Peyer's patch (tissue), 4 donors: ENCODE results near the gene SEZ6. TPM values are rescaled to one million over a fixed set of nuclear protein-coding genes. Genes with fewer than 3 reads are reported as not detected.

ENCODE experiments used
- DNase-seq, 3 donors: peaks; one replicate each; pipeline ENCODE4 v3.0.0-alpha.2; 2017 to 2019
- H3K27ac ChIP-seq, 4 donors: fragments of 200-600 bp; sonication (generic); one replicate each; pipeline ENCODE4 v1.5.1; 2016 to 2019
- H3K27me3 ChIP-seq, 2 donors: fragments of 200-600 bp; sonication (generic); one replicate each; pipeline ENCODE4 v1.5.1; 2019
- H3K36me3 ChIP-seq, 3 donors: fragments of 200-600 bp; sonication (generic); one replicate each; pipeline ENCODE4 v1.5.1; 2016 to 2019
- H3K4me1 ChIP-seq, 4 donors: fragments of 200-600 bp; sonication (generic); one replicate each; pipeline ENCODE4 v1.5.1; 2016 to 2019
- H3K4me3 ChIP-seq, 4 donors: fragments of 200-600 bp; sonication (generic); 1 replicate in 3 of 4; 2 replicates in 1 of 4; pipeline ENCODE4 v1.5.1; 2016 to 2019; ENCODE audit warnings: mild to moderate bottlenecking in 1 of 4
- H3K9me3 ChIP-seq, 4 donors: fragments of 200-600 bp; sonication (generic); one replicate each; pipeline ENCODE4 v1.5.1; 2016 to 2019; ENCODE audit warnings: mild to moderate bottlenecking in 1 of 4
- POLR2A ChIP-seq, 2 donors: fragments of 450-650 bp; IDR thresholded peaks; one replicate each; pipeline ENCODE4 v1.5.1; 2017; ENCODE audit warnings: antibody characterized with exemption in 2 of 2, mild to moderate bottlenecking in 2 of 2, moderate library complexity in 2 of 2
- total RNA-seq, 4 donors: library from RNA; depleted of rRNA; stranded (reverse); fragments of >200 nt; gene quantifications; one replicate each; pipeline ENCODE4 v1.1.0, GENCODE V29; 2016
- TF ChIP-seq, protein P1 (sequence below), 6 experiments: fragments of 450-650 bp in 4 of 6; fragments of 200-600 bp in 2 of 6; sonication (generic) in 1 of 6; IDR thresholded peaks; one replicate each; pipeline ENCODE4 v1.5.1; 2017 to 2019; ENCODE audit warnings: antibody characterized with exemption in 6 of 6, mild to moderate bottlenecking in 3 of 6, moderate library complexity in 1 of 6

The SEZ6 gene
- total RNA-seq, 4 donors from 2014 or later, result 0.66 to 1.1 TPM; not detected in 2

DNA sequence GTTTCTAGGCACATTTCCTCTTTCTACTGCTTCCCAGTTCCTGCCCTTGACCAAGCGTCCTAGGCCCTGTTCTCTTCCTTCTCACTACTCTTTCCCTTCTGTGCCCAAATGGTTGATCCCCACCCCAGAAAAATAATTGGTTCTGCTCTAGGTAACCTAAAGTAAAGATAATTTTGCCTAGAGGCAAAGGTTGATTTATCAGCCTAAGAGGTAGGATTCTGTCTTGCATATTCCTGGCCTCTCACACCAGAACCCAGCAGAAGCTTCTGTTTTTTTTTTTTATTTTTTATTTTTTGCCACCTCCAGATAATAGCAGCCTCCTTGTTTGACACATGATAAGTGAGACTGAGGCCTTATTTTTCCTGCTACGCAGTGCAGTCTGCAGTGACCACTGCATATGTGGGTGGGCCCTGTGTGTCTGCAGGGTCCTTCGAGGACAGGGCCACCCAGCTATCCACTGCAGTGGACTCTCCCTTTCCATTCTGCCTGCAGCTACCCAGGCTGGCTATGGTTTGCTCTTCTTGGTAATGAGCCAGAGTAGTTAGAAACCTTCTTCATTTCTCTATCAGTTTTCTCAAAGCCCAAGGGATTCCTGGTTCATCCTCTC lies 37.8 kb upstream of the SEZ6 start:
- H3K36me3 ChIP-seq, result no peaks in the 10 kb centered on the region
- H3K27me3 ChIP-seq, result no peaks in the 10 kb centered on the region
- H3K9me3 ChIP-seq, result no peaks in the 10 kb centered on the region
- H3K4me1 ChIP-seq, result peaks cover 0 to 8% (median 3%) of the 10 kb centered on the region in 4 donors
- no peak overlapping the region for H3K4me3 ChIP-seq
- no peak overlapping the region for H3K27ac ChIP-seq
- no peak for DNase-seq
- no peak for TF ChIP-seq POLR2A (IDR thresholded peaks at IDR 0.05)
- TF ChIP-seq, protein P1, sequence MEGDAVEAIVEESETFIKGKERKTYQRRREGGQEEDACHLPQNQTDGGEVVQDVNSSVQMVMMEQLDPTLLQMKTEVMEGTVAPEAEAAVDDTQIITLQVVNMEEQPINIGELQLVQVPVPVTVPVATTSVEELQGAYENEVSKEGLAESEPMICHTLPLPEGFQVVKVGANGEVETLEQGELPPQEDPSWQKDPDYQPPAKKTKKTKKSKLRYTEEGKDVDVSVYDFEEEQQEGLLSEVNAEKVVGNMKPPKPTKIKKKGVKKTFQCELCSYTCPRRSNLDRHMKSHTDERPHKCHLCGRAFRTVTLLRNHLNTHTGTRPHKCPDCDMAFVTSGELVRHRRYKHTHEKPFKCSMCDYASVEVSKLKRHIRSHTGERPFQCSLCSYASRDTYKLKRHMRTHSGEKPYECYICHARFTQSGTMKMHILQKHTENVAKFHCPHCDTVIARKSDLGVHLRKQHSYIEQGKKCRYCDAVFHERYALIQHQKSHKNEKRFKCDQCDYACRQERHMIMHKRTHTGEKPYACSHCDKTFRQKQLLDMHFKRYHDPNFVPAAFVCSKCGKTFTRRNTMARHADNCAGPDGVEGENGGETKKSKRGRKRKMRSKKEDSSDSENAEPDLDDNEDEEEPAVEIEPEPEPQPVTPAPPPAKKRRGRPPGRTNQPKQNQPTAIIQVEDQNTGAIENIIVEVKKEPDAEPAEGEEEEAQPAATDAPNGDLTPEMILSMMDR (IDR thresholded peaks at IDR 0.05), result no peak

DNA sequence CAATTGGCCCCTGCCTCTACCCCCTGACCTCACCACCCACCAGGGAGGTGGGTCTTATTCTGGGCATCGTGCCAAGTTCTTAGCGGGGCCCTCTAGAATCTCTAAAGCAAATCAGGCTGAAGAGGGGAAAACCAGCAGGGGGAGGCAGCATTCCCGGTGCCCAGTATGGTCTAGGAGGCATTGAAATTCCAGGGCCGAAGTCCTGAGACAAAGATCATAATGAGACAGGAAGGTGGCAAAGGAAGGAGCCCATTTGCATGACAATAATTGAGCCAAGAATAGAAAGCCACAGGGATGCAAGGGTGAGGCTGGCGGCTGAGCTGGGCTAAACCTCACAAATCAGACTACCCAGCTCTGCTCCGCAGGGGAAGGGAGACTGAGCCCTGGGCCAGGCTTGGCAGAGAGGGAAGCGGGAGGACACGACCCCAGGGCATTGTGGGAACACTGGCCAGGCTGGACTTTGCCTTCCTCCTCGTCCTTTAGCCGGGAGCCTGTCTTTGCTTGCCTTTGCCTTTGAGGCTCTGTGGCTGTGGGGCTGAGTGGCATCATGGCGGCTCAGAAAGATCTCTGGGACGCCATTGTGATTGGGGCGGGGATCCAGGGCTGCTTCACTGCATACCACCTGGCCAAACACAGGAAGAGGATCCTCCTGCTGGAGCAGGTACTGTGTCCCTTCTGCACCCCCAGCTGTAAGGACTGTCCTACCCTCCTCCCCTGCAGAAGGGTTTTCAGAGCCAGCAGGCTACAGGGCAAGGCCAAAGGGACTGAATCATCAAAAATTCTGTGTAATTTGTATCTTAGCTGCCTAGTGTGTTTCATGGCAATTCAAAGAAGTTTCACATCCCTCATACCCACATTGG lies 37.1 kb upstream of the SEZ6 start, which contains the start of gene PIPOX:
TSS of gene PIPOX (plus strand) at position 463 of the 860 bp plus-strand sequence. CDS start at position 548, 85 bp downstream.
- TF ChIP-seq, protein P1 (IDR thresholded peaks at IDR 0.05), result peak in 2 of 6 experiments; percentile 1 to 8
- no peak for TF ChIP-seq POLR2A (IDR thresholded peaks at IDR 0.05)
- no peaks in the 10 kb centered on the region for H3K27me3 ChIP-seq
- DNase-seq, result peak in 2 of 3 donors; percentile 18 to 48
- peak within 1 kb of the TSS in 2 of 4 donors; percentile 13 to 38 for H3K27ac ChIP-seq
- H3K9me3 ChIP-seq, result no peaks in the 10 kb centered on the region
- peak within 1 kb of the TSS in 1 of 4 donors; percentile 19 for H3K4me3 ChIP-seq
- H3K36me3 ChIP-seq, result no peaks in the 10 kb centered on the region
- peaks cover 0 to 8% (median 3%) of the 10 kb centered on the region in 4 donors for H3K4me1 ChIP-seq

DNA sequence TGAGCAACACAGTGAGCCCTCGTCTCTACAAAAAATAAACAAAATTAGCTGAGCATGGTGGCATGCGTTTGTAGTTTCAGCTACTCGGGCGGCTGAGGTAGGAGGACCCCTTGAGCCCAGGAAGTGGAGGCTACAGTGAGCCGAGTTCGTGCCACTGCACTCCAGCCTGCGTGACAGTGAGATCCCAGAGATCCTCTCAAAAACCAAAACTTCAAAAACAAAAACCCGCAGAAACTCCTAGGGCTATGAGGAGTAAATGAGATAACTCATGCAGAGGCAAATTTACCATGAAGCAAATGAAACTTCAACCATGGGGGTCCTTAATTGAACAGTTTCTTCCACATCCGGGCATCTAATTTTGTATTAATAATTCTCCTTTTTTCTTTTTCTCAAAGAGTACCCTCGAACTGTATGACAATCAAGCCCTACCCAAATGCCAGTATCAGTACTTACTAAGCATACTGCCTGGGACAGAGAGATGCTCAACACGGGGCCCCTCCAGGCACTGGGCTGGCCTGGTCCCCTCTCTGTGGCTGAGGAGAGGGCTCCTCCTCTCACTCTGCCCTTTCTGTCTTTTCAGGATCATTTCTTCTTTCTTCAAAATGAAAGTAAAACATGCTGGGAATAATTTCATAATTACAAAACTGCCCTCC lies 36.3 kb upstream of the SEZ6 start:
- H3K36me3 ChIP-seq, result no peaks in the 10 kb centered on the region
- H3K27me3 ChIP-seq, result no peaks in the 10 kb centered on the region
- no peak overlapping the region for H3K4me3 ChIP-seq
- H3K27ac ChIP-seq, result no peak overlapping the region
- TF ChIP-seq POLR2A (IDR thresholded peaks at IDR 0.05), result no peak
- TF ChIP-seq, protein P1 (IDR thresholded peaks at IDR 0.05), result no peak
- DNase-seq, result no peak
- H3K9me3 ChIP-seq, result no peaks in the 10 kb centered on the region
- peaks cover 0 to 8% (median 3%) of the 10 kb centered on the region in 4 donors for H3K4me1 ChIP-seq

DNA sequence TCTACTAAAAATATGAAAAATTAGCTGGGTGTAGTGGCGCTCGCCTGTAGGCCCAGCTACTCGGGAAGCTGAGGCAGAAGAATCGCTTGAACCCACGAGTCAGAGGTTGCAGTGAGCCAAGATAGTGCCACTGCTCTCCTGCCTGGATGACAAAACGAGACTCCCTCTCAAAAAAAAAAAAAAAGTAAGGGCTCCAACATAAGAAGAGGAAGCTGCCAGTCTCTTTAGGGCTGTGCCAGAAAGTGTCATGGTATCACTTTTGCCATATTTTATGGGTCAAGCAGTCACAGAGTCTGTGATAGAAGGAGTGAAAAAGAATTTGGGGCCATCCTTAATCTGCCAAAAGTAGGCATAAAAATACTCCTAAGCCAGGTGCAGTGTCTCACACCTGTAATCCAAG lies 35.7 kb upstream of the SEZ6 start:
- no peak for TF ChIP-seq POLR2A (IDR thresholded peaks at IDR 0.05)
- TF ChIP-seq, protein P1 (IDR thresholded peaks at IDR 0.05), result no peak
- H3K27me3 ChIP-seq, result no peaks in the 10 kb centered on the region
- peaks cover 0 to 8% (median 3%) of the 10 kb centered on the region in 4 donors for H3K4me1 ChIP-seq
- no peaks in the 10 kb centered on the region for H3K36me3 ChIP-seq
- H3K4me3 ChIP-seq, result no peak overlapping the region
- H3K27ac ChIP-seq, result no peak overlapping the region
- DNase-seq, result no peak
- H3K9me3 ChIP-seq, result no peaks in the 10 kb centered on the region

DNA sequence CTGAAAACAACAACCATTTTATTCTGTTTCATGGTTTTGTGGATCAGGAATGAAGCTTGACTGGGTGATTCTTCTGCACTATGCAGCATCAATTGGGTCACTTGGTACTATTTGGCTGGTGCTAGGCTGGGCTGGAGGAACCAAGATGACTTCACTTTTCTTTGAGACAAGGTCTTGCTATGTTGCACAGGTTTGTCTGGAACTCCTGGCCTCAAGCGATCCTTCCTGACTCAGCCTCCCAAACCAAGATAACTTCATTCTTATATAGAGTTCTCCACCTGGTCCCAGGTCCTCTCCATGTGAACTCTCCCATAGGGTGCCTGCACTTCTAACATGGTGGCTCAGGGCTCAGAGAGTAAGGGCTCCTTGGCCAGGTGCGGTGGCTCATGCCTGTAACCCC lies 35.3 kb upstream of the SEZ6 start:
- DNase-seq, result no peak
- Histone ChIP-seq H3K27me3 (no peaks in the 10 kb centered on the region), H3K4me1 (peaks cover 0 to 8% (median 3%) of the 10 kb centered on the region in 4 donors), H3K9me3 (no peaks in the 10 kb centered on the region), H3K27ac (no peak overlapping the region), H3K36me3 (no peaks in the 10 kb centered on the region), H3K4me3 (no peak overlapping the region)
- TF ChIP-seq POLR2A (IDR thresholded peaks at IDR 0.05), result no peak
- TF ChIP-seq, protein P1 (IDR thresholded peaks at IDR 0.05), result no peak
